ENCODE results near the gene COCH. TPM values are rescaled to one million over a fixed set of nuclear protein-coding genes. Genes with fewer than 3 reads are reported as not detected.
A peak's percentile ranks its signal among the peaks of the same experiment; 100 is the strongest.

Gene COCH
- total RNA-seq, 1 donor from 2014 or later, result 29.0 TPM

DNA sequence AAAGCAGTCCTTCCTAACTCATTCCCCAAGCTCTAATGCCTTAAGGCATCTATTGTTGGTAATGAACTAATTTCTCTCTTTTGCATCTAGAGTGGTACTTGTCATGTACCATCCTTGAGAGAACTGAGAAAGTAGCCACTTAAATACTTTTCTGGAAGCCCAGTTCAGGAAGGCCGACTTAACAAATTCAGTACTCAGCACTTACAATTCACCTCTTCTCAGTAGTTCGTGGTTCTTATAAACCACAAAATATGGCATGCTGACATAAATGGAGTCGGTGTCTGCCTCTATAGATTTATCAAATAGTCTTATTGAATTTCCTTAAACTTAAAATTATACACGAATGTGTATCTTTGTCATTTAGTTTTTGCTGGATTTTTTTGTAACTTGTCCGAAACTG lies 9.4 kb upstream of the COCH start:
- no peak overlapping the region for H3K4me3 Mint-ChIP-seq (ENCODE audit: unreplicated experiment)
- no peaks in the 10 kb centered on the region for H3K27me3 Mint-ChIP-seq (ENCODE audit: unreplicated experiment)
- no peak overlapping the region for H3K27ac Mint-ChIP-seq (ENCODE audit: unreplicated experiment)
- peaks cover 4% of the 10 kb centered on the region for H3K4me1 Mint-ChIP-seq (ENCODE audit: low read depth, unreplicated experiment)
- DNase-seq, result no peak
- H3K9me3 Mint-ChIP-seq (ENCODE audit: unreplicated experiment), result no peaks in the 10 kb centered on the region
- TF ChIP-seq, protein P1, sequence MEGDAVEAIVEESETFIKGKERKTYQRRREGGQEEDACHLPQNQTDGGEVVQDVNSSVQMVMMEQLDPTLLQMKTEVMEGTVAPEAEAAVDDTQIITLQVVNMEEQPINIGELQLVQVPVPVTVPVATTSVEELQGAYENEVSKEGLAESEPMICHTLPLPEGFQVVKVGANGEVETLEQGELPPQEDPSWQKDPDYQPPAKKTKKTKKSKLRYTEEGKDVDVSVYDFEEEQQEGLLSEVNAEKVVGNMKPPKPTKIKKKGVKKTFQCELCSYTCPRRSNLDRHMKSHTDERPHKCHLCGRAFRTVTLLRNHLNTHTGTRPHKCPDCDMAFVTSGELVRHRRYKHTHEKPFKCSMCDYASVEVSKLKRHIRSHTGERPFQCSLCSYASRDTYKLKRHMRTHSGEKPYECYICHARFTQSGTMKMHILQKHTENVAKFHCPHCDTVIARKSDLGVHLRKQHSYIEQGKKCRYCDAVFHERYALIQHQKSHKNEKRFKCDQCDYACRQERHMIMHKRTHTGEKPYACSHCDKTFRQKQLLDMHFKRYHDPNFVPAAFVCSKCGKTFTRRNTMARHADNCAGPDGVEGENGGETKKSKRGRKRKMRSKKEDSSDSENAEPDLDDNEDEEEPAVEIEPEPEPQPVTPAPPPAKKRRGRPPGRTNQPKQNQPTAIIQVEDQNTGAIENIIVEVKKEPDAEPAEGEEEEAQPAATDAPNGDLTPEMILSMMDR (IDR thresholded peaks at IDR 0.05; ENCODE audit: partially characterized antibody, unreplicated experiment), result no peak
- no peaks in the 10 kb centered on the region for H3K36me3 Mint-ChIP-seq (ENCODE audit: unreplicated experiment)

DNA sequence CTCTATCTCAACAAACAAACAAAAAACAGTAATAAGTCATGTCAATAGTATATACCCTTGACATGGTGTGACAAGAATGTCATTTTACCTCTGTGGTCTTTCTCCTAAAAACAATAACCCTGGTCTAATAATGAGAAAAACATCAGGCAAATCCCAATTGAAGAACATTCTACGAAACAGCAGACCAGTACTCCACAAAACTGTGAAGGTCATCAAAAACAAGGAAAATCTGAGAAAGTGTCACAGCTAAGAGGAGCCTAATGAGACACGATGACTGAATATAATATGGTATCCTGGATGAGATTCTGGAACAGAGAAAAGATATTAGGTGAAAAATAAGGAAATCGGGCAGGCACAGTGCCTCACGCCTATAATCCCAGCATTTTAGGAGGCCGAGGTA lies 5.6 kb upstream of the COCH start:
- Mint-ChIP-seq H3K27ac (ENCODE audit: unreplicated experiment) (no peak overlapping the region), H3K27me3 (ENCODE audit: unreplicated experiment) (peaks cover 7% of the 10 kb centered on the region), H3K9me3 (ENCODE audit: unreplicated experiment) (no peaks in the 10 kb centered on the region), H3K4me3 (ENCODE audit: unreplicated experiment) (no peak overlapping the region), H3K4me1 (ENCODE audit: low read depth, unreplicated experiment) (peaks cover 13% of the 10 kb centered on the region), H3K36me3 (ENCODE audit: unreplicated experiment) (no peaks in the 10 kb centered on the region)
- no peak for DNase-seq
- TF ChIP-seq, protein P1 (IDR thresholded peaks at IDR 0.05; ENCODE audit: partially characterized antibody, unreplicated experiment), result no peak

DNA sequence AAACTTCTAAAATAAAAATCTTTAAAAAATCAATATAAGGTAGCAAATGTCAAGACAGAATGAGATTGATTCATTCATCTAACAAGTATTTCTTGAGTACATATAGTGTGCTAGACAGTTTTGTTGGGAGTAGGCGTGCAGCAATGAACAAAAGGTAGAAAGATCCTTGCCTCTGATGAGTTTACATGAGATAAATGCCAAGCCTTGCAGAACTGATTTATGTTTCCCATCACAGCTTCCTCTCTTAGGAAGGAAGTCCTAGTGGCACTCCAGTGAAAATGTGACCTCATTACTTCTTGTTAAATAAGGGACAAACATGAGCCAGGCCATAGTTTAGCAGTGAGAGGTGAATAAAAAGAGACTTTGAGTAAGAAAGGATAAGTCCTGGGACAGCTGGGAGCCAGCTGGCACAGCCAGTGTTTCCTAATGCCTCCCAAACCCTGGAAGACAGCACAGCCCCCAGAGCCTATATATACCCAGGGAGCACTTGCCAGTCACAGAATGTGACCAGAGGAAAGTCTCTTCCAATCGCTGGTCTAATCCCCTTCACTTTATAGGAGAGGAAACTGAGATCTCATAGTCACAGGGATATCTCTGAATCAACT lies 4.7 kb upstream of the COCH start:
- TF ChIP-seq, protein P1 (IDR thresholded peaks at IDR 0.05; ENCODE audit: partially characterized antibody, unreplicated experiment), result no peak
- Mint-ChIP-seq H3K4me3 (ENCODE audit: unreplicated experiment) (no peak overlapping the region), H3K4me1 (ENCODE audit: low read depth, unreplicated experiment) (peaks cover 13% of the 10 kb centered on the region), H3K27me3 (ENCODE audit: unreplicated experiment) (peaks cover 8% of the 10 kb centered on the region), H3K36me3 (ENCODE audit: unreplicated experiment) (no peaks in the 10 kb centered on the region), H3K27ac (ENCODE audit: unreplicated experiment) (no peak overlapping the region), H3K9me3 (ENCODE audit: unreplicated experiment) (no peaks in the 10 kb centered on the region)
- DNase-seq, result no peak

DNA sequence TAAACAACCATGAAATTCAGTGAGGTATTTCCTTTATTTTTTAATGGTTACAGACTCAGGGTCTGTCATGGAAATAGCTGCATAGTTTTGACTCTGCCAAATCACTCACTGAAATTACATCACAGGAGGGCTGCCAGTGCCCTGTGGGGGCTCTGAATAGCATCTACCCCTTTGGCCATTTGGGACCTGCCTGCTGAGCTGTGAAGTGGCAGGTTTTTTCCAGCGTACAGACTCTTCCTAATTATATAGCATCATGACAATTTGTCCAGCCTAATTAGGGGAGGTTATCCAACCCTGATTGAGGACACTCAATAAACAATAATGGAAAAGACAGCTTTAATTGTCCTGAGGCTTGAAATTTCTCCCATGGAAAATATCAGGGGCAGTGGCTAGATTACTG lies 1.8 kb upstream of the COCH start:
- Mint-ChIP-seq H3K36me3 (ENCODE audit: unreplicated experiment) (no peaks in the 10 kb centered on the region), H3K4me1 (ENCODE audit: low read depth, unreplicated experiment) (peaks cover 17% of the 10 kb centered on the region), H3K27me3 (ENCODE audit: unreplicated experiment) (peaks cover 8% of the 10 kb centered on the region), H3K9me3 (ENCODE audit: unreplicated experiment) (peaks cover 2% of the 10 kb centered on the region), H3K4me3 (ENCODE audit: unreplicated experiment) (no peak overlapping the region), H3K27ac (ENCODE audit: unreplicated experiment) (no peak overlapping the region)
- no peak for DNase-seq
- TF ChIP-seq, protein P1 (IDR thresholded peaks at IDR 0.05; ENCODE audit: partially characterized antibody, unreplicated experiment), result no peak

DNA sequence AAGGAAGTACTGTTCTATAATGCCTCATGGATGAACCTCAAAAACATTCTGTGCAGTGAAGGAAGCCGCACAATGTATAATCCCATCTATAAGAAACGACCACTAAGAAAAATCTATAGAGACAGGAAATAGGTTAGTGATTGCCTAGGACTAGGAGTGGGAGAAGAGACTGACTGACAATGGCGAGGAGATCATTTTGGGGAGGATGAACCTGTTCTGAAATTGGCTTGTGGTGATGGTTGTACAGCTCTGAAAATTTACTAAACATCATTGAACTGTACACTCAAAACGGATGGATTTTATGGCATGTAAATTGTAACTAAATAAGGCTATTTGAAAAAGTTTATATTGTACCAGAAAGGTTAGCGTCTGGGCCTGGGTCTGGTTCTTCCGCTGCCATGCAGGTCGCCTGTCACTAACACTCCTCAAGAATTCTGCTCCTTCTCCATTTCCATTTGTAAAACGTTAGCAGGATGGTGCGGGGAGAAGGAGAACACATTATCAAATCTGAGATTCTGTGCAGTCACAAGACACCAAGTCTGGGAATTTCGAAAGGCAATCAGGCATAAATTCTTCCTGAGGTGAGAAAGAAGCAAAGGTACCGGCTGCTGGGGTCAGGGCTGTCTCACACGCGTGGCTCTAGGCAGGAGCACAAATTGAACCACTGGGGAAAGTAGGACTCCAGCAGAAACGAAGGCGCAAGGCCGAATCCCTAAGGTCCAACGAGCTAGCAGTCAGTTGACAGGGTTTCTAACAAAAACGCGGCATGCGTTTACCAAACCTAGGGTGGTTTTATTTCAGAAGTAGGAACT lies 845 bp upstream of the COCH start:
- H3K4me3 Mint-ChIP-seq (ENCODE audit: unreplicated experiment), result peak overlapping the region; percentile 63
- H3K4me1 Mint-ChIP-seq (ENCODE audit: low read depth, unreplicated experiment), result peaks cover 17% of the 10 kb centered on the region
- H3K27me3 Mint-ChIP-seq (ENCODE audit: unreplicated experiment), result peaks cover 8% of the 10 kb centered on the region
- H3K27ac Mint-ChIP-seq (ENCODE audit: unreplicated experiment), result peak overlapping the region; percentile 14
- peaks cover 2% of the 10 kb centered on the region for H3K9me3 Mint-ChIP-seq (ENCODE audit: unreplicated experiment)
- DNase-seq, result no peak
- TF ChIP-seq, protein P1 (IDR thresholded peaks at IDR 0.05; ENCODE audit: partially characterized antibody, unreplicated experiment), result no peak
- H3K36me3 Mint-ChIP-seq (ENCODE audit: unreplicated experiment), result no peaks in the 10 kb centered on the region
